Muscle layer of duodenum (tissue), 2 donors: Measurements from ENCODE around the gene LAIR2.

Experiments
- H3K27ac ChIP-seq: one replicate; pipeline ENCODE4 v1.7.0; 2013; ENCODE audit warnings: mild to moderate bottlenecking, low read length
- H3K27me3 ChIP-seq: one replicate; pipeline ENCODE4 v1.7.0; 2013; ENCODE audit warnings: low read depth, mild to moderate bottlenecking, control low read depth, low read length
- H3K36me3 ChIP-seq, 2 donors: one replicate each; pipeline ENCODE4 v1.7.0; 2013; ENCODE audit warnings: low read length in 2 of 2, control low read depth in 1 of 2, mild to moderate bottlenecking in 1 of 2; ENCODE audit not compliant: insufficient read depth in 2 of 2, control insufficient read depth in 1 of 2
- H3K4me1 ChIP-seq, 2 donors: one replicate each; pipeline ENCODE4 v1.7.0; 2013; ENCODE audit warnings: low read length in 2 of 2, mild to moderate bottlenecking in 2 of 2, control low read depth in 1 of 2, moderate library complexity in 1 of 2; ENCODE audit not compliant: insufficient read depth in 2 of 2, control insufficient read depth in 1 of 2
- H3K4me3 ChIP-seq, 2 donors: one replicate each; pipeline ENCODE4 v1.7.0; 2013; ENCODE audit warnings: low read length in 2 of 2, low read depth in 1 of 2, mild to moderate bottlenecking in 1 of 2
- H3K9me3 ChIP-seq, 2 donors: one replicate each; pipeline ENCODE4 v1.7.0; 2013; ENCODE audit warnings: low read length in 2 of 2, control low read depth in 1 of 2, mild to moderate bottlenecking in 1 of 2; ENCODE audit not compliant: control insufficient read depth in 1 of 2
- donor health status: healthy.

Gene LAIR2

GRCh38 chr19:54460230-54461005 lies 42.2 kb upstream of the LAIR2 start:
- Histone ChIP-seq H3K4me1 (peaks cover 4 to 33% of the 10 kb centered on the region in 2 donors), H3K36me3 (peaks cover 40 to 65% of the 10 kb centered on the region in 2 donors), H3K27ac (no peak overlapping the region), H3K27me3 (no peaks in the 10 kb centered on the region), H3K9me3 (no peaks in the 10 kb centered on the region), H3K4me3 (no peak overlapping the region)

GRCh38 chr19:54461210-54461609 lies 41.4 kb upstream of the LAIR2 start:
- Histone ChIP-seq H3K27me3 (no peaks in the 10 kb centered on the region), H3K36me3 (peaks cover 36 to 58% of the 10 kb centered on the region in 2 donors), H3K9me3 (no peaks in the 10 kb centered on the region), H3K4me3 (no peak overlapping the region), H3K4me1 (peaks cover 4 to 33% of the 10 kb centered on the region in 2 donors), H3K27ac (no peak overlapping the region)

- H3K36me3 ChIP-seq = peaks cover 36 to 54% of the 10 kb centered on the region in 2 donors
- no peaks in the 10 kb centered on the region for H3K9me3 ChIP-seq
- H3K27me3 ChIP-seq = no peaks in the 10 kb centered on the region
- no peak overlapping the region for H3K27ac ChIP-seq
- H3K4me1 ChIP-seq = peaks cover 4 to 33% of the 10 kb centered on the region in 2 donors
- peak overlapping the region in 1 of 2 donors; percentile 60 for H3K4me3 ChIP-seq
These were observed 41.0 kb upstream of the LAIR2 start for GRCh38 chr19:54461613-54462012.

DNA sequence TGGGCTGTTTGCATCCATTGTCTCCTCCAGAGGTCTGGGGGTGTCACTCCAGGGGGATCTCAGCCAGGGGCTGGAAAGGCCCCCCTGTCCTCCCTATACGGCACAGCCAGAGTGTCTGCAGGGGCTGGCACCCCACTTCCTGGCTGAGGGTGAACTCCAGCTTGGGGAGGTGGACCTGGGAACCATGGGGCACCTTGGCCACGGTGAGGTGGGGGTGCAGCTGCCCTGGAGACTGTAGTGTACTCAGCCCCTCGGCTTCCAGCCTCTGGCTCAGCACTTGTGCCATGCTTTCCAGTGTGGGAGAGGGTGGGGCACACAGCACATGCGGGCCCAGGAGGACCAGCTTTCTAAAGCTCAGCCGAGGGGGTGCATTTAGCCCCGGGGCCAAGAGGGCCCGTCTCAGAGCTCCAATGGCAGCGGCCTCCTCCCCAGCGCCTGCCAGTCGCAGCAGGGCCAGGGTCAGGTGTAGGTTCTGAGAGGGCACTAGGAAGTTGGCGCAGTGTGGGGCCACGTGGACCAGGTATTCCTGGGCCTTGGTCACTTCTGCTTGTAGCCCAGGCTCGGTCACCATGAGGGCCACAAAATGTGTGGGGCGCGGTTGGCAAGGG lies 40.5 kb upstream of the LAIR2 start:
- peak overlapping the region; percentile 42 to 60 for H3K4me3 ChIP-seq
- H3K36me3 ChIP-seq = peaks cover 30 to 48% of the 10 kb centered on the region in 2 donors
- peaks cover 4 to 33% of the 10 kb centered on the region in 2 donors for H3K4me1 ChIP-seq

GRCh38 chr19:54462655-54463530 lies 39.7 kb upstream of the LAIR2 start:
- Histone ChIP-seq H3K4me1 (peaks cover 4 to 33% of the 10 kb centered on the region in 2 donors), H3K36me3 (peaks cover 24 to 41% of the 10 kb centered on the region in 2 donors), H3K27ac (peak overlapping the region; percentile 77), H3K27me3 (no peaks in the 10 kb centered on the region), H3K4me3 (peak overlapping the region; percentile 42 to 60), H3K9me3 (no peaks in the 10 kb centered on the region)

More for the DNA sequence above, 40.5 kb upstream of the LAIR2 start:
- H3K27me3 ChIP-seq = no peaks in the 10 kb centered on the region
- no peaks in the 10 kb centered on the region for H3K9me3 ChIP-seq
- H3K27ac ChIP-seq = peak overlapping the region; percentile 77

DNA sequence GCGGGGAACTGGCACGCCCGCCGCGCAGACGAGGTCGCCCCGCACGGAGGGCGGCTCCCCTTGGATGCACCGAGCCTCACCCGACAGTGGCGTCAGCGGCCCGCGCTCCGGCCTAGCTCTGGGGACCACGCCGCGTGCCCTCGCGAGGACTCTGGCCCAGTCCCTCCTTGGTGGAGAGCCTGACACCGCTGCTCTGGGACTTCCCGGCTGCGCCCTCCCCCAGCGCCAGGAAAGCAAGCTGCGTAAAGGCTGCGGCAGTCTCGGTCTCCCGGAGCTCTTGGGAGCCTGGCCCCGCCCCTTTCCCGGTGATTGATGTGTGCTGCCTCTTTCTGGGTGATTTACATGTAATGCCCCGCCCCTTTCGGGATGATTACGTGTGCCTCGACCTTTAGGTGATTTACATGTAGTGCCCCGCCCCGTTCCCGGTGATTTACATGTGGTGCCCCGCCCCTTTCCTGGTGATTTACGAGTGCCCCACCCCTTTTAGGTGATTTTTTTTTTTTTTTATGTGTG lies 39.0 kb upstream of the LAIR2 start, which contains the start of gene LENG9:
TSS of gene LENG9 (minus strand) at position 248 of the 513 bp plus-strand sequence. CDS start 252 bp downstream, outside the sequence.
- Histone ChIP-seq H3K4me1 (peaks cover 4 to 33% of the 10 kb centered on the region in 2 donors), H3K9me3 (no peaks in the 10 kb centered on the region), H3K36me3 (peaks cover 17 to 34% of the 10 kb centered on the region in 2 donors), H3K27me3 (no peaks in the 10 kb centered on the region), H3K4me3 (peak within 1 kb of the TSS; percentile 60 to 69), H3K27ac (peak within 1 kb of the TSS; percentile 77)

DNA sequence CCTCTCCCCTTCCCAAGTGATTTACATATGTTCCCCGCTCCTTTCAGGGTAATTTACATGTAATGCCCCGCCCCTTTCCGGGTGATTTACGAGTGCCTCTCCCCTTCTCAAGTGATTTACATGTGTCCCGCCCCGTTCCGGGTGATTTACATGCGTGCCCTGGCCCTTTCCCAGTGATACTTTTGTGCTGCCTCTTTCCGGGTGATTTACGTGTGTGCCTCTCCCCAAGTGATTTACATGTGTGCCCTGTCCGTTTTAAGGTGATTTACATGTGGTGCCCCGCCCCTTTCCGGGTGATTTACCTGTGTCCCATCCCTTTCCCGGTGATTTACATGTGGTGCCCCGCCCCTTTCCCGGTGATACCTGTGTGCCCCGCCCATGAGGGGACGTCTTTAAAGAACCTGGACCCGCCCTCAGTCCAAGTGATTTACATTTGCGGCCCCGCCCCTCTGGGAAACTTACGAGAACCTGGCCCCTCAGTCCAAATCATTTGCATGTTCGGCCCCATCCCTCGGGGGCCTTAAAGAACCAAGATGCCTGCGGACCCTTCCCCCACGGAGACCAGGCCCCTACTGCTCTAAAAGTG lies 38.5 kb upstream of the LAIR2 start:
- no peaks in the 10 kb centered on the region for H3K27me3 ChIP-seq
- H3K27ac ChIP-seq = peak overlapping the region; percentile 77
- H3K4me1 ChIP-seq = peaks cover 4 to 33% of the 10 kb centered on the region in 2 donors
- H3K9me3 ChIP-seq = no peaks in the 10 kb centered on the region
- H3K4me3 ChIP-seq = peak overlapping the region; percentile 60 to 69
- H3K36me3 ChIP-seq = peaks cover 11 to 29% of the 10 kb centered on the region in 2 donors

DNA sequence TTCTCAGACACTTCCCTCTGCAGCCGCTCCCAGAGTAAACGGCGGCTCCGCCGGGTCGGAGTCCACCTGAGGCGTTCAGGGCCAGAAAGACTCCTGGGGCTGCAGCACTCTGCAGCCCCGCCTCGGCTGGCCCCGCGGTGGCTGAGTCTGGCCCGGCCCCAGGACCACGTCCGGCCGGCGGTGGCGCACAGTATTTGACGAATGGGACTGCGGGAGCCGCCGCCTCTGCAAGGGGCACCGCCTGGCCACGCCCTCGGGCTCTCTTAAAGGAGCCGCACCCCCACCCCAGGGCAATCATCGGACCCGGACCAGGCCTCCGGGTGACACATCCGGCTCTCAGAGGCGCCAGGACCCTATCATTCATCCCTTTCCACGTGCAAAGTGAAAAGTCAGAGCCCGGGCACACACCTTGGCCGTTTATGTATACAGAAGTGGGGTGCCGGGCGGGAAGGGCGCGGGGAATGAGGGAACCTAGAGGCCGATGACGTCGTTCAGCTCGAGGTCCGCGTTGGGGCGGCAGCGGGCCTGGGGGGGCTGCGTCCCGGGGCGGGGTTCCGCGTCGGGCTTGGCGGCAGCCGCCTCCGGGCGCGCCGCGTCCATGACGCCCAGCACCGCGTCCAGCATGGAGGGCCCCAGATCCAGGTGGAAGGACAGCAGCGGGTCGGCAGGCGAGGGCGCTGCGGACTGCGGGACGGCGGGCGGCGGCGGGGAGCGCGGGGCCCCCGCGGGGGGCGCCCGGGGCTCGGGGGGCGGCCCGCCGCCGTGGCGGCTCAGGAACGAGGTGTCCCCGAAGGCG lies 37.8 kb upstream of the LAIR2 start:
- Histone ChIP-seq H3K36me3 (peaks cover 4 to 22% of the 10 kb centered on the region in 2 donors), H3K27ac (peak overlapping the region; percentile 77), H3K4me1 (peaks cover 4 to 33% of the 10 kb centered on the region in 2 donors), H3K9me3 (no peaks in the 10 kb centered on the region), H3K4me3 (peak overlapping the region; percentile 60 to 69), H3K27me3 (no peaks in the 10 kb centered on the region)

DNA sequence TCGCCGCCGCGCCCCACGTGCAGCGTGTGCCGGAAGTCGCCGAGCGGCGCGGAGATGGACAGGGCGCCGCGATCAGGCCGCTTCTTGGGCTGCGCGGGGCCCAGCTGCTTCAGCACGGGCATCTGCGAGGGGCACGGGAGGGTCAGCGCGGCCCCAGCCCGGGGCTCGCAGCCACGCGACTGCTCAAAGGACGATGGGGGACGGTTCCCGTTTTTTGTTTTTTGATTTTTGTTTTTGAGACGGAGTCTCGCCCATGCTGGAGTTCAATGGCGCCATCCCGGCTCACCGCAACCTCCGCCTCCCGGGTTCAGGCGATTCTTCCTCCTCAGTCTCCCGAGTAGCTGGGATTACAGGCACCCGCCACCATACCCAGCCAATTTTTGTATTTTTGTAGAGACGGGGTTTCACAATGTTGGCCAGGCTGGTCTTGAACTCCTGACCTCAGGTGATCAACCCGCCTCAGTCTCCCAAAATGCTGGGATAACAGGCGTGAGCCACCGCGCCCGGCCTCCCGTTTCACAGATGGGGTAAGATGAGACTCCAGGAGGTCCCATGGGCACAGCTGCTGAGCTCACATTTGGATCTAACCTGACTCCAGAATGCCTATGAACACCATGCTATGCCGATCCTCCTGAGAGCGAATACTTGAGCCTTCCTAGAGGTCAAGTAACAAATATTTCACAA lies 37.1 kb upstream of the LAIR2 start:
- H3K4me1 ChIP-seq = peaks cover 8 to 29% of the 10 kb centered on the region in 2 donors
- no peak overlapping the region for H3K4me3 ChIP-seq
- peaks cover 0 to 16% of the 10 kb centered on the region in 2 donors for H3K36me3 ChIP-seq
- no peaks in the 10 kb centered on the region for H3K27me3 ChIP-seq
- H3K27ac ChIP-seq = no peak overlapping the region
- no peaks in the 10 kb centered on the region for H3K9me3 ChIP-seq
